ENCODE data around the gene GABBR2.
A peak's percentile ranks its signal among the peaks of the same experiment; 100 is the strongest.

The GABBR2 gene

DNA sequence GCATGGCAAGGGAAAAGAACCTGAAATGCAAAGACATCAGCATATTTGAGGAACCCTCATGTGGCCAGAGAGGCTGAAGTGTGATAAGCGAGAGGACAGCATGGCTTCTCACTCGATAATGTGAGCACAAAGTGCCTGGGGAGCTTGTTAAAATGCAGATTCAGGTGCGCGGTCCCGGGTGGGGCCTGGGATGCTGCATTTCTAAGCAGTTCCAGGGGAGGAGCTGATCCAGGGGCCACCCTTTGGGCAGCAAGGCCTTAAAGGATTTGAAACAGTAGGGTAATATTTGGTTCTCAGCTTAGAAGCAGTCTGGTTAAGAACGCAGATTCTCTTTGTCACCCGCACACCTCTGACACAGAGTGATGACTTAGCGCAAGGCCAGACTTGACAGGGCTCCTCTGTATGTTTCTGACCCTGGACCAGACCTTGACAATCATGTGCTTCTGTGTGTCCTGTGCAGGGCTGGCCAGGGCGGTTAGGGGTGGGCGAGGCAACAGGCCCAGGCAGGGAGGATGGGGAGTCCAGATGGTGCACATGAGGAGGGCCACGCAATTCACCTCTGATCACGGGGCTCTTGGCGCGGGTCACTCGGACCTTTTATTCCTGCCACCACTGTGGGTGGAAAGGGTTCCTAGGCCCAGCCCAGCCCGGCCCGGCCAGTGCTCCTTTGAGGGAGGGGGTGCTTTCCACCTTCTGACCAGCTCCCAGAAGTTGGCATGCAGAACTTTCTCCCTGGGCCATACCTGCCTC, 390.5 kb downstream of the GABBR2 start:
- no peak for DNase-seq (ENCODE audit: low read depth)

DNA sequence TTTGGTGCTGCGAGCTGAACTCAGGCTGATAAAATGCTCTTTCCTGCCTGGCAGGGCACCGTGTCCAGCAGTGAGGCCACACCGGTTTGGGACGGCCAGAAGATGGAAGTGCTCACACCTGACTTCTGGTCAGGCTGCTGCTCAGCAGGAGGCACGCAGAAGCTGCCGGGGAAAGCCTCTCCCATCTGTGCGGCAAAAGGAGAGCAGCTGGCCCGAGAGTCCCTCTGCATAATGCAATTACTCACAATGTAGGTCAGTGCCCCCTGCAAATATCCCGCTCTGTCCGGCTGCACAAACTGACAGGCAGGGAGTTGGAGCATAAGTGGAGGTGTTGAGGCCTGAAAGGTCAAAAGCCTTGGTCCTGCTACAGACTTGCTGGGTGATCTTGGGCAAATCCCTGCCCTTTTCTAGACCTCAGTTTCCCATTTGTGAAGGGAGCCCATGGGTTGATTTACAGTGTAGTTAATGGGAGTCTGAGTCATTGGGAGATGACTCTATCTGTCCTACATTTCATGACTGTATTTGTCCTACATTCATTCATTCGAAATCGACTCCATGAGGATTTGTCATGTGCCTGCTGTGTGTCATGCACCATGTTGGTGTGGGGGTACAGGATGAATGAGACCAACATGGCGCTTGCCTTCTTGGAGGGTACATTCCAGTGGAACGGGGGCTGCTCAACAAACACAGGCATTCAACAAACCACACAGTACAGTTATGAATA, 391.4 kb downstream of the GABBR2 start:
- DNase-seq (ENCODE audit: low read depth), result peak; percentile 56

DNA sequence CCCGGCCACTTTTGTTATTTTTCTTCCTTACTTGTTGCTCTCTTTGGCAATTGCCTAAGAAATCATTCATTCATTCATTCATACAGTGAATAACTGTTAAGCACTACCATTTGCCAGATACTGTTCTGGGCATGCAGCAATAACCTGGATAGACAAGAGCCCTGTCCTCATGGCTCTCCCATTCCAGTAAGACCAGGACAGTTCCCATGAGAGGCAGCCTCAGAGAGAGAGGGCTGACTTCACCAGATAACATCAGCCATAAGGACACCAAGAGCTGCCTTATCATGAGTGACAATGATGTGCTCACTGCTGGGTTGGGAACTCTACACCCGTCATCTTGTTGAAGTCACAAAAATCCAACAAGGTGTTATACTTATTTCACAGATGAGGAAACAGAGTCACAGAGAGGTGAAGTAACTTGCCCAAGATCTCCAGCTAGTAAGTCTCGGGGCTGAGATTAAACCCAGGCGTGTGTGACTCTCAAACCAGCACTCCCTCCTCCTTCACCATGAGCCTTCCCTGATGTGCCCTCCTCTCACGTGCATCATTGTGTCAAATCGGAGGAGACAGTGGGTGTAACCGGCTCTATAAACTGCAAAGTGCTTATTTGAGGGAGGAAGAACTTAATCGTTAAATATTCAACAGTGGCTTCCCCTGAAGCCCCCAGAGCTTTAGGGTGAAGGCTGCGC, 392.1 kb downstream of the GABBR2 start:
- no peak for DNase-seq (ENCODE audit: low read depth)

DNA sequence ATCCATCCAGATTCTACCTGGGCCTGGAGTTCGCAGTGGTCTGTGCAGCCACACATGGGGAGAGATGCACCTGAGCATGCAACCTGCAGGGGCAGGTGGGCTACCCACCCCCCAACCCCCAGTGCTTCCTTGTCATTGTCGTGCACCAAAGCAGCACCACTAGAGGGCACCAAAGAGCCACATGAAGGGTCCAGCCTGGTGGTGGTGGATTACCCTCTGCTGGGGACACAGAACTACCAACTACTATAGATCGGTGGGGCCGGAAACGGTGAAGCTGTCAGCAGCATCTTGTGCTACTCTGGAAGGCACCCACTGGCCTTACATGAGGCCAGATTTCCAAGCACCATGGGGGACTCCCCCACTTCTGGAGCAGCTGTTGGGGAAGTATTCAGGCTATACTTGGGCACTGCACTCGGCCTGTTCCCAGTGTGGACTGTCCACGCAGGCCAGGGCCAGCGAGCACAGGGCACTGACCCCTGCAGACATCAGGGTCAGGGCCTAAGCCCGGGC, 393.1 kb downstream of the GABBR2 start:
- peak; percentile 61 for DNase-seq (ENCODE audit: low read depth)

DNA sequence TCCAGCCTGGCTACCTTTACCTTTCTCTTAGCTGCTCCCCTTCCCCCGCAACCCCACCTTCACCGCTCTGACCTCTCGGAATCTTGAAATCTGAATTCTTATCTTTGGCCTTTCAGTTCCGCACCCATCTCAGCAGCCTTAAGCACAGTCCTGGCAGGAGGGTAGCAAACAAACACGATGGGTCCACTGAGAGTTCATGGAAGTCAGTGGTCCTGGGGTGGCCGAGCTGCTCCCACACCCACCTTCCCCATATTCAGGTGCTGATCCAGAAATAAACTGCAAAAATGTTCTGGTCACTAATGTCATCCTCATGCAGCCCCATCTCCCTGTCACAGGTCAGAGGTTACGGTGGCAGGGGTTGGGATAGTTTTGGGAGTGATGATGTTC, 393.7 kb downstream of the GABBR2 start:
- no peak for DNase-seq (ENCODE audit: low read depth)

DNA sequence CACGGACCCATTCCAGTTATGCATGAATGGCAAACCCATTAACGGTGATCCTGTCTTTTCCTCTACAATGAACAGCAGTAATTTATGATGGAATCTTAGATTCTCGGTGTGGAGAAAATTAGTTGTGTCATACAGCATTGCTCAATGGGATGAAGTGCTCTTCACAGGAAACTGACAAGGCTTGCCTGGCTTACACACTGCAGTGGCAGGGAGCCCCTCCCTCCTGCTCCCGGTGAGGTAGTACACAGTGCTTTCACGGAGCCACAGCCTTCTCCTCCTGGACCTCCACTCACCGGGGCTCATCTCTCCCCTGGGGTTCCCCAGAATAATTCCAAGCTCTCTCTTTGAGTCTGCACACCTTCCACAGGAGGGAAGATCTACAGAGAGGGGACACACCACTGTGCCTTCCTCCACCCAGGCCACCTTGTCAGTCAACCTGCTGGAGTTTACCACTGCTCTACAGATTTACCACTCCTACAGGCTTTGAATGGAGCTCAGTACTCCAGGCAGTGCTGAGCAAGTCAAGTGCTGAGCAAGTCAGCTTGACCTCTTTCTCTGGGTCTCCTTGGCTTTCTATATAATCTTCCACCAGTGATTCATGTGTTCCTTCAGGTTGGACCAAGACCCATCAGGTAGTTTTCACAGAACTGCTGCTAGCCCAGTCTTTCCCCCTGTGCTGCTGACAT, 394.2 kb downstream of the GABBR2 start:
- peak; percentile 49 for DNase-seq (ENCODE audit: low read depth)

DNA sequence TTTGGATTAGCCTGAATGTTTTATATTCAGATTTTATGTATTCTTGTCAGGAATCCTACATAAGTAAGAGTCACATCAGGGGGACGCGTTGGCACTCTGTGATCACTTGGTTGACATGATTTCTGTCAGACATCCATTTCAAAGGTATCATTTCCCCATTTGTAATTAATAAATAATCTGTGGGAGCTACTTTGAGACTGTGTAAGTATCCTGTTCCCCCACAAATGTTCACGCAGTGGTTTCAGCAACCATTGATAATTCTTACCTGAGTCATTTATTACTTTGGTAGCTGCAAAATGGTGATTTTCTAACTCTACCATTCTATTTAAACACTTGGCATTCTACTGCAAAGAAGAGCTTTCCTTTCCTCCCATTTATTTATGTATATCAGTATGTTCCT, 396.4 kb downstream of the GABBR2 start:
- DNase-seq (ENCODE audit: low read depth), result no peak

DNA sequence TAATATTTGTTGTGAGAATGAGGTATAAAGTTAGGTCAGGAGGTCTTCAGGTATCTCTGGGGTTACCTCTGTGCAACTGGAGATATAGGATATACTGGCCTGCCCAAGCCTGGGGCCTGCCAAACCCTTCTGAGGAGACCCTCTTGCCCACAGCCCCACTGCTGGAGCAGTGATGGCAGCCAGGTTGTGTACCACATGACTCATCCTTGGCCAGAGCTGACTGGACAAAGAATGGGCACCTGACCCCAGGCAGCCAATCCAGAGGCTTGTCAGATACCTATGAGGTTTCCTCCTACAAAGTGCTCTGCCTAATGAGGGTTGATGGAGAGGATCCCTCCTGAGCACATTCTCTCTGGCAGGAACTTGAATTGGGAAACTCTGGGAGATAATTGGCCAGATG, 397.2 kb downstream of the GABBR2 start:
- DNase-seq (ENCODE audit: low read depth), result no peak

DNA sequence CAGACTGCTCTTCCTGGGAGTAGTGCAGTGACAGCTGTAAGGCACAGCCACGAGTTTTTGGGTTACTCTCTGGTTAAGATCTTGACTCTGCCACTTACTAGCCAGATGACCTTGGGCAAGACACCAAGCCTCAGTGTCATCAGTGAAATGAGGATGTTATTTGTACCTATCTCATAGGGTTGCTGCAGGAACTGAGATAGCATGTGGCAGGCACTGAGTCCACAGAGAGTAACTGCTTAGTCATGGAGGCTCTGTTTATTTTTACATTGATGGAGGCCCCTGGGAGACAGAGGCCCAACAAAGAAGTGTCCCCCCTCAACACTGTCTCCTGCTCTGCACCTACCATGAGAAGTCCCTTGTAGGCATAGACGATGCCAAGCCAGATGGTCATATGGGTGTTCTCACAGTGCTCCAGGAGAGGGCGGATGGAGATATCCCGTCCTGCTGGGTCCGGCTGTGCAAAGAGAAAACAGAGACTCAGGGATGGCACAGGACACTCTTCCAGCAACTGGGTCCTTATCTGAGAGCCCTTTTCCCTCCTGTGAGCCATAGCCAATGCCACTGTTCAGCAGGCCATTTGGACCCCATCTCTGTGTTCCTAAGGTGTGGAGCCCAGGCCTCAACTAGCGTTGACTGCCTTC, 397.9 kb downstream of the GABBR2 start:
- DNase-seq (ENCODE audit: low read depth), result no peak

DNA sequence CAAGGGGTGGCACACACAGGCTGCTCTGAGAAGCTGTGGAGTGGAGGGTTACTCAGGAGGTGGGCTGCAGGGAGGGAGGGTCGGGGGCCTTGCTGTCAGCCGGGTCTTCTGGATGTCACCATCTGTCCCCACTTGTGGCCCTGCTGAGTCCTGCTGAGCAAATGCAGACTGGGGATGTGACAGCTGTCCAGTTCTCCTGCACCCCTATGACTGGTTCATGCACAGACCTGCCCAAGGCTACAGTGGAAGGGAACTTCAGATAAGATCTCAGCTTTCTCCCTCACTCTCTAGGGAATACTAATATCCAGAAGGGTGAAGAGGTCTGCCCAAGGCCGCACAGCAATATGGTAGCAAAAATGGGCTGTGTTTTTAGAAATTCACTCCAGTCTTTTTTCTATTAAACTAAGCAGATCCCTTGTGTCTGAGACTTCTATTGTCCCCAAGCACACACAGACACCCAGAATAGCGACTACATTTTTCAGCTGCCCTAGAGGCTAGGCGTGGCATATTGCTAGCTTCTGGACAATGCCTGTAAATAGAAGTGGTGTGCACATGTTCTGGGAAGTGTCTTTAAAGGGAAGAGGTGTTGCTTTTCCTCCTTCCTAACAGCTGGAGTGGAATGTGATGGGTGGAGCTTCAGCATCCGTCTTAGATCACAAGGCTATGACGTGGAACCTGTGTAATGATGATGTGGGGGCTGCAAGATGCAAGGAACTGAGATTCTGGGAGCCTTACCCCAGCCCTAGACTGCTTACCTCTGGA, 402.2 kb downstream of the GABBR2 start:
- no peak for DNase-seq (ENCODE audit: low read depth)

DNA sequence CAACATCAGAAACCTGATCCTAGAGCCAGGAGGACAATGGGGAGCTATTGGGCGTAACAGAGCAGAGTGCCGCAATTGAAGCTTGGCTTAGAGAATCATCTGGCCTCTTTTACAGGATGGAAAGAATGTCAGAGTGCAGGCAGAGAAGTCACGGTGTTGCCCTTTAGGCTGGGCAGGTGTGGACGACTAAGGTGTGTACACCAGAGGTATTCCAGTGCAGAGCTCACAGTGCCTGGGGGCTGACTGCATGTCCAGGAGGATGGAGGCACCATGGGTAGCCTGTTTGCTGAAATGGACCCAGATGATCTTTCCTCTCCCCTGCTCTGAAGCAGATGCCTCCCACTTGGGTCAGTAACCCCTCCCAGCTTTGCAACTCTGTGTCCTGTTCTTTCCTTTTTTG, 404.4 kb downstream of the GABBR2 start:
- no peak for DNase-seq (ENCODE audit: low read depth)

DNA sequence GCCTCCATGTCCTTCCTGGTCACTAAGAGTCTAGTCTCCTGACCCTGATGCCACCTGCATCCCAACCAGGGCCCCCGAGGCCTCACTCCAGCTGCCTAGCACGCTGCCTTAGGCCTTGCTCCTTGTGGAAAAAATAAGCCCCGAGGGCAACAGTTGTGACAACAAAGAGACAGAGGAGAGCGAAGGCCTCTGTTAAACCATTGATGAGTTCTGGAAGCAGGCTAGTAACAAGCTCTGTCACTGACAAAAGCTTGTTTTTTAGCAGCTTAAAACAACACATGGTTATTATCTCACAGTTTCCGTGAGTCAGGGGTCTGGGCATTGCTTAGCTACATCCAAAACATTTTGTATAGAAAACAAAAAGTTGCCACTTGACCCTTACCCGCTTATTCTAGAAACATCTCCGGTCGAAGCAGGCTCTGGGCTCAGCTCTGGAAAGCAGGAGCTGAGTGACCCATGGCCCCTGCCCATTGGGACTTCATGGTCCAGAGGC, 405.1 kb downstream of the GABBR2 start:
- DNase-seq (ENCODE audit: low read depth), result no peak

DNA sequence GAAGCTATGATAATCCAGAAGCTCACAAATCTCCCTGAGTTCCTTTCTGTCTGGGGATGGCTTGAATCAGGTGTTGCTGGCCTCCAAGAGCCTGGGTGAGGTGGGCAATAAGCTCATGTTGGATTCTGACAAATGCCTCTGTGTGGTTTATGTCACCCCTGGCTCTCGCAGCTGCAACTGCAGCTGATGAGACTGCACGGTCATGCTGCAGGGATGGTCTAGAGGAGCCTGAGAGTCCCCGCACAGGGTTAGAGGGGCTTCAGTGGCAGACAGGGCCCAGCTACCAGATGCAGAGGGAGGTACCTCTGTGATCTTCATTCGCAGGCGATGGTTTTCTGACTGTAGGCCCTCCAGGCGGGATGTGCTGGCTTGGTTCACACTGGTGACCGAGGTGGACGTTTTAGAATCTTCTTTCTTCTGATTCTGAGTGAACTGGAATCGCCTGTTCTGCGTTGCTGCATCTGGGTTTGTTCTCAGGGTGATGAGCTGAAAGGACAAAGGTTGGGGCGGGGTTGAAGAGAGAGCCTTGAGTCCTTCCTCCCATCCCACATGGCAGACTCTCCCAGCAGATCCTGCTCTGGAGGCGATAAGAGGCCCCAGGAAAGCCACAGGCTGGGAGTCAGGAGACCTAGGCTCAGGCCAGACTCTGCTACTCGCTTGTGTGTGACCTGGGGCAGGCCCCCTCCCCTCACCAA, 405.6 kb downstream of the GABBR2 start:
- DNase-seq (ENCODE audit: low read depth), result no peak

DNA sequence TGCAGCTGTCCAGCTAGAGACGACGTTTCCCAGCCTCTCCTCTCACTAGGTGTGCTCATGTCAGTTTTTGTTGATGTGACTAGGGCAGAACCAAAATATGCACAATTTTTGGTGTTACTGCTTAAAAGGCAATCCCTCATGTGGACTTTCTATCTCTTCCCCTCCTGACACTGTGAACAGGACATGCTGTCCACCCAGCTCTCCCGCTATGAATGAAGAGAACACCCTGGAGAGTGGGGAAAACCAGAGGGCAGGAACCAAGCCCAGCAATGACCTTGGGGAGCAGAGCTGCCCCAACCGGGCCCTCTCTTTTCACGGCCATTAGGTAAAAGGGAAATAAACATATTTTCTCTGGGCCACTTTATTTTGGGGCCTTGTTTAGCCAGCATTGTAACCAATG, 406.6 kb downstream of the GABBR2 start:
- DNase-seq (ENCODE audit: low read depth), result no peak

DNA sequence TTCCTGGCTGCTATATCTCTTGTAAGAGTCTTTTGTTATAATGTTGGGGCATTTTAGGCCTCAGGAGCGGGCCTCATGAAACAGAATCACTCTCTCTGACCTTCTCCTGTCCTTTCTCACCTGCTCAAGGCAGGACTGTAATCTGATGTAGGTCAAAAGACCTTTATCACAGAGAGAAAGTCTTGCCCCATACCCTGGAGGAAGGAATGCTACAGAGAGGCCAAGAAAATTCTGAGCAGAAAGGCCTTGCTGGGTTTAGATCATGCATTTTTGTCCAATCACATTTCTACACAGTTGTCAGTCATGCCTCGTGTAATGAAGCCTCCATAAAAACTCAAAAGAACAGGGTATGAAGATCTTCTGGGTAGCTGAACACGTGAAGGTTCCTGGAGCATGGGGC, 408.1 kb downstream of the GABBR2 start:
- DNase-seq (ENCODE audit: low read depth), result no peak

DNA sequence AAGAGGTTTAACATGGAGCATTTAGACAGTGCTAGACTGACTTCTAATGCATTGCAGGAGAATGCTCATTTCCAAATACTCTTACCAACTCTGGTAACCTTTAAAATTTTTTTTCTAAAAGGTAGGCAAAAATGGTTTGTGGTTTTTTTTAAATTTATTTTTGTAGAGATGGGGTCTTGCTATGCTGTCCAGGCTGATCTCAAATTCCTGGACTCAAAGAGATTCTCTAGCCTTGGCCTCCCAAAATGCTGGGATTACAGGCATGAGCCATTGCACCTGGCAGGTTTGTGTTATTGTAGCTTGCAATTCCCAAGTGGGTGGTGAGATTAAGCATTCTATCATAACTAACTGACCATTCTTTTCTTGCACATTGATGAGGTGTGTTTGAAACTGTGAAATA, 410.3 kb downstream of the GABBR2 start:
- no peak for DNase-seq (ENCODE audit: low read depth)

DNA sequence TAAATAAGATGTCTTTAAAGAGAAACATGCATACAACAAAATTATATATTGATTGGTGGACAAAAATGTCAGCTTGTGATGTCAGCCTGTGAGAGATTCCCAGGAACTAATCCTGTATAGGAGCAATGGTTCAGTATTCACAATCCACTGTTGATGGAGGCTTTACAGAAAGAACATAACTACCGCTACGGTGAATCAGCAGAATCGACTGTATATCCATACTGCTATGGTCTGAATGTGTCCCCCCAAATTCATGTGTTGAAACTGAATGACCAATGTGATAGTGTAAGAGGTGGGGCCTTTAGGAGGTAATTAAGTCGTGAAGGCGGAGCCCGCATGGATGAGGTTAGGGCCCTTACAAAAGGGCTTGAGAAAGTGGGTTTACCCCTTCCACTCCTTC, 412.9 kb downstream of the GABBR2 start:
- DNase-seq (ENCODE audit: low read depth), result no peak

DNA sequence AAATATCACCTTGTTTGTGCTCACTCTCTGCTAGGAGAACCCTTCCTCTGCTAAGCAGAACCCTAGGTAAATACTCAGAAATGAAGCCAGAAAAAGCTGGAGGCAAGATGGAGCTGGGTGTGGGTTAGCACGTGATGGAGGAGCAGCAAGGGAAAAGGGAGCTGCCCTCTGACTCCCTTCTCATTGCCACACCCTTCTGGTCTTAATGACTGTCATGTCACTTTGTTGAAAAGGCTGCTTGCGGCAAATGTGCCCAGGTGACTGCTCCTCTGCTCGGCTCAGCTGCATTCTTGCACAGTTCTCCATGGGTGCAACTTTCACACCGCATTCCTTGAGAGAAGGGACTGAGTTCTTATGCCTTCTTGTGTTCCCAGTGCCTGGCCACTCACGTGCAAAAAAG, 416.9 kb downstream of the GABBR2 start:
- DNase-seq (ENCODE audit: low read depth), result no peak

DNA sequence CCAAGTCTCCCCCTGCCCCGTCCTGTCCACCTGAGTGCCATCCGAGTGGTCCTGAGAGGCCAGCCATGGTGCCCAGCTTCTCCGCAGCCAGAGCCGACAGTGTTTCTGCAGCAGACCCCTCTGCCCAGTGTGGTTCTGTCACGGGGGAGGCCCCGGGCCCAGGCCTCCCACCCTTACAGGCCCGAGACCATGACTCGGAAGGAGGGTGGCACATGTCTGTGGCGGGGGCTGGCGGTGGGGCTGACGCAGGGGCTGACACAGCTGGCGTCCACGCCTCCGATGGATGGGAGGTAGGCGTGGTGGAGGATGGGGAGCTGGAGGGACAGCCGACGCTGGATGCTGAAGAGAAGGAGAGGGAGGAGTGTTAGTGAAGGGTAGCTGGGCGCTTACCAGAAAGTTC, 418.3 kb downstream of the GABBR2 start:
- DNase-seq (ENCODE audit: low read depth), result no peak

DNA sequence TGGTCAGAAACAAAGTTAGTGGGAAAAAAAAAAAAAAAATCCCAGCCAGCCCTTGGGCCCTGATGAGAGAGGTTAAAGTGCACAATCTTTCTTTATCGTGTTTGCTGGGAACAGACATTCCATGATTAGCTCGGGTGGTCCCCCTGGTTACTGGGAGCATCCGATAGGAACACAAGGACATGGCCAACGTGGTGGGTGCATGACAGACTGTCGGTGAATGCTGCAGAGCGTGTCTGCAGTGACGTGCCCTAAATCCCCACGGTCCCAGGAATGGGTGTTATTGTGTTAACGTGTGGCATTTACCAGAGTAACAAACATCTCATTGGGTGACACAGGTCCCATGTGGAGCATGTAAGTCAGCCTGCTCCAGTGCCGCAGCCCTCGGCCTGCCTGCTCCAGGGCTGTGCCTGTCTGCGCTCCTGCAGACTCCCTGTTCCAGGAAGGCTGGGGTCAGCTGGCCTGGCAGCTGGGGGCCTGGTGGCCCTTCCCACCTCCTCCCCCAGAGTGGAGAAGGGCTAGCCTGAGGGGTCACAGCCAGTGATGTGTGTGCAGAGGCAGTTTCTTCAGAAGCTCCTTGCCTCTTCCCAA, 419.0 kb downstream of the GABBR2 start:
- no peak for DNase-seq (ENCODE audit: low read depth)
